HEK293 (cell line): ENCODE measurements around the gene IGF1R.

Experiments used
- CTCF ChIP-seq: fragments of 450-650 bp; formaldehyde crosslinking; IDR thresholded peaks from 2 replicates; pipeline ENCODE4 v1.5.1; 2016; ENCODE audit warnings: missing biosample characterization, missing genetic modification characterization
- RBAK ChIP-seq: fragments of 450-650 bp; formaldehyde crosslinking; IDR thresholded peaks from 2 replicates; pipeline ENCODE4 v1.5.1; 2016; ENCODE audit warnings: missing biosample characterization, missing genetic modification characterization
- ZNF114 ChIP-seq: fragments of 450-650 bp; formaldehyde crosslinking; IDR thresholded peaks from 2 replicates; pipeline ENCODE4 v1.5.0; 2017; ENCODE audit warnings: missing biosample characterization, missing genetic modification characterization

- TF ChIP-seq ZNF114 (tag by site-specific recombination) = no peak
- no peak for TF ChIP-seq CTCF
- TF ChIP-seq RBAK (tag by site-specific recombination) = no peak
Measured at GRCh38 chr15:98938799-98939198, 290.5 kb downstream of the IGF1R start.
